Stomach (tissue), 4 donors: Measurements from ENCODE around the gene RNASE4.

ENCODE experiments used
- POLR2A ChIP-seq, 4 donors: fragments of 450-650 bp; IDR thresholded peaks; one replicate each; pipeline ENCODE4 v1.6.1; 2016; ENCODE audit warnings: antibody characterized with exemption in 4 of 4, control low read depth in 2 of 4, mild to moderate bottlenecking in 1 of 4, moderate library complexity in 1 of 4
- TF ChIP-seq, protein P1 (sequence below), 7 experiments: fragments of 450-650 bp in 4 of 7; fragments of 200-600 bp in 3 of 7; sonication (generic) in 3 of 7; IDR thresholded peaks; one replicate each; pipeline ENCODE4 v1.5.1; 2016 to 2019; ENCODE audit warnings: antibody characterized with exemption in 7 of 7, control low read depth in 2 of 7, mild to moderate bottlenecking in 1 of 7

DNA sequence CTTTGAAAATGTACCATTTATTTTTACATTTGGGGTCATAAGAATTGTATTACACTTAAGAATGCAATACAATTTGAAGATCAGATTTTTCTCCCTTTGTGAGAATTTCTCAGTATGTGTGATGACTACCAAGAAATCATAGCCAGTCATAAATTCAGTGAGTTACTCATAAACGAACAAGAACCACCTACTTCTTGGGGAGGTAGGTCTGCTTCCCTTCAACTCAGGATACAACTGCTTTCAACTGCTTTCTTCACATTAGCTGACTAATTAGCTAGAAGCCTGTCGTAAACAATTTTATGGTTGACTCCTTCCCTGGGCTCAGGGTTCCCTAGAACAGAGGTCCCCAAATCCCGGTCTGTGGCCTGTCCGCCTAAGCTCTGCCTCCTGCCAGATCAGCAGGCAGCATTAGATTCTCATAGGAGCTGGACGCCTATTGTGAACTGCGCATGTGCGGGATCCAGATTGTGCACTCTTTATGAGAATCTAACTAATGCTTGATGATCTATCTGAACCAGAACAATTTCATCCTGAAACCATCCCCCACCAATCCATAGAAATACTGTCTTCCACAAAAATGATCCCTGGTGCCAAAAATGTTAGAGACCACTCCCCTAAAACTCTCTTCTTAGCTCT is 7.9 kb downstream of the RNASE4 start:
- TF ChIP-seq, protein P1, sequence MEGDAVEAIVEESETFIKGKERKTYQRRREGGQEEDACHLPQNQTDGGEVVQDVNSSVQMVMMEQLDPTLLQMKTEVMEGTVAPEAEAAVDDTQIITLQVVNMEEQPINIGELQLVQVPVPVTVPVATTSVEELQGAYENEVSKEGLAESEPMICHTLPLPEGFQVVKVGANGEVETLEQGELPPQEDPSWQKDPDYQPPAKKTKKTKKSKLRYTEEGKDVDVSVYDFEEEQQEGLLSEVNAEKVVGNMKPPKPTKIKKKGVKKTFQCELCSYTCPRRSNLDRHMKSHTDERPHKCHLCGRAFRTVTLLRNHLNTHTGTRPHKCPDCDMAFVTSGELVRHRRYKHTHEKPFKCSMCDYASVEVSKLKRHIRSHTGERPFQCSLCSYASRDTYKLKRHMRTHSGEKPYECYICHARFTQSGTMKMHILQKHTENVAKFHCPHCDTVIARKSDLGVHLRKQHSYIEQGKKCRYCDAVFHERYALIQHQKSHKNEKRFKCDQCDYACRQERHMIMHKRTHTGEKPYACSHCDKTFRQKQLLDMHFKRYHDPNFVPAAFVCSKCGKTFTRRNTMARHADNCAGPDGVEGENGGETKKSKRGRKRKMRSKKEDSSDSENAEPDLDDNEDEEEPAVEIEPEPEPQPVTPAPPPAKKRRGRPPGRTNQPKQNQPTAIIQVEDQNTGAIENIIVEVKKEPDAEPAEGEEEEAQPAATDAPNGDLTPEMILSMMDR (IDR thresholded peaks at IDR 0.05) = no peak
- TF ChIP-seq POLR2A (IDR thresholded peaks at IDR 0.05) = no peak
